Endothelial cell of umbilical vein (primary cell): Measurements from ENCODE around the gene NCKAP5. TPM values are rescaled to one million over a fixed set of nuclear protein-coding genes. Genes with fewer than 3 reads are reported as not detected.

Experiments
- BruUV-seq: library from RNA; stranded (reverse); fragments of 400-500 nt; replicated peaks from 2 replicates; lab custom pipeline; 2021; lab: Mats Ljungman, UMichigan
- CTCF ChIA-PET: fragments of 300-600, 350-600 bp; sonication (Branson Sonifier 250); formaldehyde crosslinking; loops from one replicate; lab custom pipeline; 2021; ENCODE audit warnings: antibody characterized with exemption, inconsistent platforms; lab: Charles Lee
- POLR2A ChIA-PET: fragments of 300-600, 350-600 bp; sonication (Branson Sonifier 250); formaldehyde crosslinking; loops from one replicate; lab custom pipeline; 2021; ENCODE audit warnings: antibody characterized with exemption, inconsistent platforms; lab: Charles Lee
- DNase-seq: peaks from one replicate; pipeline ENCODE4 v3.0.0-alpha.2; 2011; ENCODE audit warnings: low read depth, low spot score
- FAIRE-seq: peaks from 2 replicates; lab custom pipeline; 2011; peaks lifted over from hg19 to GRCh38; lab: Jason Lieb, UNC
- H2AFZ ChIP-seq: 2 replicates; pipeline ENCODE4 v1.6.0; 2012; ENCODE audit warnings: low read depth, low read length, control low read depth, inconsistent platforms
- H3K27ac ChIP-seq: 2 replicates; pipeline ENCODE4 v1.5.1; 2011; ENCODE audit warnings: low read depth, mild to moderate bottlenecking, control low read depth, low read length, moderate library complexity; ENCODE audit not compliant: insufficient read depth
- H3K27me3 ChIP-seq, 2 experiments: 2 replicates each; pipeline versions ENCODE4 v1.6.0 to v1.6.1; 2011; ENCODE audit warnings: low read length in 2 of 2, mixed read lengths in 1 of 2; ENCODE audit not compliant: control insufficient read depth in 2 of 2, insufficient read depth in 2 of 2
- H3K36me3 ChIP-seq, 2 experiments: 2 replicates in 1 of 2; 3 replicates in 1 of 2; pipeline ENCODE4 v1.5.1; 2011; ENCODE audit warnings: low read length in 2 of 2, mild to moderate bottlenecking in 1 of 2, moderate library complexity in 1 of 2; ENCODE audit not compliant: control insufficient read depth in 2 of 2, insufficient read depth in 2 of 2; ENCODE audit errors: extremely low read depth in 1 of 2
- H3K4me1 ChIP-seq: 3 replicates; pipeline ENCODE4 v1.5.1; 2011; ENCODE audit warnings: mild to moderate bottlenecking, low read length; ENCODE audit not compliant: control insufficient read depth, insufficient read depth; ENCODE audit errors: extremely low read depth
- H3K4me2 ChIP-seq: 2 replicates; pipeline ENCODE4 v1.6.1; 2011; ENCODE audit warnings: low read length, control low read depth, mixed read lengths; ENCODE audit not compliant: insufficient read depth
- H3K4me3 ChIP-seq, 3 experiments: fragments of 200-600 bp in 1 of 3; sonication (generic), shearing (Covaris generic) in 1 of 3; replicated peaks in 1 of 3; 2 replicates each; pipeline ENCODE4 v1.5.1; 2011 to 2016; ENCODE audit warnings: control low read depth in 3 of 3, low read length in 3 of 3, mild to moderate bottlenecking in 2 of 3, inconsistent platforms in 1 of 3, low read depth in 1 of 3, moderate library complexity in 1 of 3; ENCODE audit not compliant: insufficient read depth in 1 of 3
- H3K79me2 ChIP-seq: 2 replicates; pipeline ENCODE4 v1.6.0; 2012; ENCODE audit warnings: low read length, inconsistent platforms; ENCODE audit not compliant: control insufficient read depth, insufficient read depth
- H3K9ac ChIP-seq: replicated peaks from 2 replicates; pipeline ENCODE3; 2011; ENCODE audit warnings: low read length, control low read depth; ENCODE audit not compliant: insufficient read depth; ENCODE audit errors: extremely low read depth
- H3K9me1 ChIP-seq: replicated peaks from 3 replicates; pipeline ENCODE4 v1.6.0; 2011; ENCODE audit warnings: mild to moderate bottlenecking, low read length; ENCODE audit not compliant: control insufficient read depth, insufficient read depth; ENCODE audit errors: extremely low read depth
- H3K9me3 ChIP-seq: replicated peaks from 2 replicates; pipeline ENCODE4 v1.5.1; 2012; ENCODE audit warnings: low read length, inconsistent platforms; ENCODE audit not compliant: control insufficient read depth, insufficient read depth
- H4K20me1 ChIP-seq: replicated peaks from 2 replicates; pipeline ENCODE3; 2011; ENCODE audit warnings: mild to moderate bottlenecking, low read length; ENCODE audit not compliant: control insufficient read depth, insufficient read depth; ENCODE audit errors: extremely low read depth
- CTCF ChIP-seq, 2 donors: IDR thresholded peaks; 1 replicate in 1 of 2; 2 replicates in 1 of 2; pipeline ENCODE4 v1.5.1; 2011; ENCODE audit warnings: low read length in 2 of 2, mild to moderate bottlenecking in 2 of 2, moderate library complexity in 2 of 2, control low read depth in 1 of 2, inconsistent platforms in 1 of 2, low read depth in 1 of 2; ENCODE audit not compliant: insufficient read depth in 1 of 2; ENCODE audit errors: extremely low read depth in 1 of 2
- EZH2 ChIP-seq: IDR thresholded peaks from 2 replicates; pipeline ENCODE4 v1.6.1; 2012; ENCODE audit warnings: borderline replicate concordance, low read depth, mild to moderate bottlenecking, moderate library complexity, low read length, inconsistent platforms; ENCODE audit not compliant: severe bottlenecking
- FOS ChIP-seq: IDR thresholded peaks from 2 replicates; pipeline ENCODE4 v1.6.1; 2011; ENCODE audit warnings: mild to moderate bottlenecking, low read length, moderate library complexity, borderline replicate concordance; ENCODE audit not compliant: insufficient read depth
- GATA2 ChIP-seq: IDR thresholded peaks from 2 replicates; pipeline ENCODE4 v1.7.0; 2011; ENCODE audit warnings: low read depth, mild to moderate bottlenecking, moderate library complexity, mixed read lengths, low read length; ENCODE audit not compliant: insufficient read length, insufficient read depth
- JUN ChIP-seq: IDR thresholded peaks from 2 replicates; pipeline ENCODE4 v1.6.1; 2011; ENCODE audit warnings: borderline replicate concordance, low read depth; ENCODE audit not compliant: insufficient read length, insufficient read depth
- MYC ChIP-seq: IDR thresholded peaks from one replicate; pipeline ENCODE4 v1.6.1; 2011; ENCODE audit warnings: mild to moderate bottlenecking, low read depth, low read length
- POLR2A ChIP-seq: IDR thresholded peaks from 2 replicates; pipeline ENCODE4 v1.6.1; 2012; ENCODE audit warnings: low read depth, mild to moderate bottlenecking, control low read depth, low read length
- POLR2AphosphoS5 ChIP-seq: IDR thresholded peaks from 2 replicates; pipeline ENCODE4 v1.6.1; 2012; ENCODE audit warnings: low read depth, mild to moderate bottlenecking, control low read depth, low read length, moderate library complexity; ENCODE audit not compliant: insufficient read depth
- dilution Hi-C: fragments of 300-500 bp; cut with MboI; formaldehyde crosslinking; loops from one replicate; pipeline ENCODE4 v1.15.0; 2019; ENCODE audit warnings: low sequenced_read_pairs; ENCODE audit not compliant: extremely low pct_ligation_motif_present
- intact Hi-C: fragments of 100-400 bp; cut with micrococcal nuclease; formaldehyde crosslinking; loops from one replicate; pipeline ENCODE4 v1.10.0; 2022
- polyA plus RNA-seq, 4 experiments: library from polyadenylated mRNA; depleted of rRNA in 3 of 4; stranded (reverse) in 3 of 4; unstranded in 1 of 4; fragments of >200 nt; gene quantifications; 2 replicates each; pipeline versions ENCODE4 v1.2.1 to v1.2.3, GENCODE V29; 2011 to 2012; ENCODE audit warnings: missing spikeins in 1 of 4
- total RNA-seq: library from RNA; stranded (reverse); gene quantifications from 2 replicates; pipeline ENCODE4 v1.2.3, GENCODE V29; 2021
- TF ChIP-seq, protein P1 (sequence below): IDR thresholded peaks from 2 replicates; pipeline ENCODE4 v1.6.1; 2011; ENCODE audit not compliant: insufficient read depth, insufficient read length

Gene NCKAP5
- total and polyA plus RNA-seq, 2 donors (not counting 3 experiments of a cell fraction or from before 2014, with no cell fraction given): 0.47 to 3.3 TPM

DNA sequence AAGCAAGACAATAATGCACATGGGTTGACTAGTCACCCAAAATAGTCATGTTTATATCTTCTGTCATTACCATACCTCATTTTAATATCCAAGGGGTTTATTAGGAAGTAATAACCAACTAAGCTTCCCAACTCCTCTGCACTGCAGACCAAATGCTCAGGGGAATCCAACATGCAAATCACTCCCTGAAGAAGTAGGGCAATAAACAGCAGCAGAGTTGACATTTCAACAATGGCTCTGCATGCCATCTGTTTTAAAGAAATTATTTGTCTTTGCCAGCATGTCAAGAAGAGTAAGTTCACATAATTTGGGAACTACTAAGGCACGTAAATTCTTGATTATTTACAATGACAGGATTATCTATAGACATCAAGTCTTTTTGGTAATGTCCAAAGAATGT is 813.9 kb downstream of the NCKAP5 start:
- FAIRE-seq: no peak
- Histone ChIP-seq H3K4me1 (no peaks in the 10 kb centered on the region), H3K79me2 (no peaks in the 10 kb centered on the region), H2AFZ (no peak overlapping the region), H3K27ac (no peak overlapping the region), H3K36me3 (no peaks in the 10 kb centered on the region), H3K9ac (no peak overlapping the region), H3K27me3 (no peaks in the 10 kb centered on the region), H3K4me3 (no peak overlapping the region), H3K9me1 (no peaks in the 10 kb centered on the region), H3K9me3 (no peaks in the 10 kb centered on the region), H3K4me2 (no peak overlapping the region), H4K20me1 (no peaks in the 10 kb centered on the region)
- dilution Hi-C loops (no loop called here), intact Hi-C loops (no loop called here)
- no TSS peak for BruUV-seq
- no peak for DNase-seq
- CTCF ChIA-PET: no interaction called here
- TF ChIP-seq CTCF (IDR thresholded peaks at IDR 0.05; ENCODE audit: extremely low read depth in 1 of 2, insufficient read depth in 1 of 2, low read depth in 1 of 2, low read length in 2 of 2) (no peak), EZH2 (no peak), POLR2AphosphoS5 (no peak), FOS (no peak), MYC (no peak), POLR2A (no peak), JUN (no peak), GATA2 (no peak)
- TF ChIP-seq, protein P1, sequence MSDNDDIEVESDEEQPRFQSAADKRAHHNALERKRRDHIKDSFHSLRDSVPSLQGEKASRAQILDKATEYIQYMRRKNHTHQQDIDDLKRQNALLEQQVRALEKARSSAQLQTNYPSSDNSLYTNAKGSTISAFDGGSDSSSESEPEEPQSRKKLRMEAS: no peak
- POLR2A ChIA-PET: no interaction called here
